GM19463 (cell line): ENCODE measurements around the gene GAL3ST2.
"Not testable (repeated sequence)": the region's sequence is repeated elsewhere in the genome, so short reads cannot be mapped to it uniquely, and the experiment has no call there.

Experiments
- ATAC-seq: cut with Tn5 transposase; IDR thresholded peaks from one replicate; pipeline ENCODE4 v1.9.1; 2021; ENCODE audit warnings: mild to moderate bottlenecking, moderate library complexity; ENCODE audit not compliant: unreplicated experiment

The GAL3ST2 gene

DNA sequence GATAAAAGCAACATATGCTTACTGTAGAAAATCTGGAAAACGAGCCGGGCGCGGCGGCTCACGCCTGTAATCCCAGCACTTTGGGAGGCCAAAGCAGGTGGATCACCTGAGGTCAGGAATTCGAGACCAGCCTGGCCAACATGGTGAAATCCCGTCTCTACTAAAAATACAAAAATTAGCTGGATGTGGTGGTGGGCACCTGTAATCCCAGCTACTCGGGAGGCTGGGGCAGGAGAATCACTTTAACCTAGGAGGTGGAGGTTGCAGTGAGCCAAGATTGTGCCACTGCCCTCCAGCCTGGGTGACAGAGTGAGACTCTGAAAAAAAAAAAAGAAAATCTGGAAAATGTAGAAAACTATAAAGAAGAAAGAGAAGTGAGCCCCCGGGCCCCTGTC is 41.2 kb downstream of the GAL3ST2 start:
- ATAC-seq, result not testable (repeated sequence)

- no peak for ATAC-seq
These were observed 41.8 kb downstream of the GAL3ST2 start for GRCh38 chr2:241818229-241818942.

- no peak for ATAC-seq
These were observed 42.3 kb downstream of the GAL3ST2 start for GRCh38 chr2:241818943-241819270.

DNA sequence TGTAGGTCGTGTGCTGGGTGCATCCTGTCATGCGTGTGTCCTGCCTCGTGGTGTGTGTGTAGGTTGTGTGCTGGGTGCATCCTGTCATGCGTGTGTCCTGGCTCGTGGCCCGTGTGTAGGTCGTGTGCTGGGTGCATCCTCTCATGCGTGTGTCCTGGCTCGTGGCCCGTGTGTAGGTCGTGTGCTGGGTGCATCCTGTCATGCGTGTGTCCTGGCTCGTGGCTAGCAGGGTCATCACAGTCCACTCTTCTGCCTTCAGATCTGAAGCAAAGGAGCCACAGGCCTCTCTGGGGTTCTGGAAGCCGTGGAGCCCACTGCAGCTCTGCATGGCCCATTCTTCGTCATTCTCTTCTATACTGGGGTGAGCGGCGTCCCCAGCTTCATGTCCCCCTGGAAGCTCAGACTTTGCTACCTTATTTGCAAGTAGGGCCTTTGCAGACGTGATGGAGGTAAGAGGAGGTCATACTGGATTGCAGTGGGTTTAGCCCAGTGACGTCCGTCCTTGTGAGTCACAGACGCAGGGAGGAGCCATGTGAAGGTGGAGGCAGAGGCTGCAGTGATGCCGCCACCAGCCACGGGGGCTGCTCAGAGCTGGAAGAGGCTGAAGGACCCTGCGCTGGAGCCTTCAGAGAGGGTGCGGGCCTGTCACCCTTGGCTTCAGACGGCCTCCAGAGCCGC is 43.5 kb downstream of the GAL3ST2 start:
- not testable (repeated sequence) for ATAC-seq

DNA sequence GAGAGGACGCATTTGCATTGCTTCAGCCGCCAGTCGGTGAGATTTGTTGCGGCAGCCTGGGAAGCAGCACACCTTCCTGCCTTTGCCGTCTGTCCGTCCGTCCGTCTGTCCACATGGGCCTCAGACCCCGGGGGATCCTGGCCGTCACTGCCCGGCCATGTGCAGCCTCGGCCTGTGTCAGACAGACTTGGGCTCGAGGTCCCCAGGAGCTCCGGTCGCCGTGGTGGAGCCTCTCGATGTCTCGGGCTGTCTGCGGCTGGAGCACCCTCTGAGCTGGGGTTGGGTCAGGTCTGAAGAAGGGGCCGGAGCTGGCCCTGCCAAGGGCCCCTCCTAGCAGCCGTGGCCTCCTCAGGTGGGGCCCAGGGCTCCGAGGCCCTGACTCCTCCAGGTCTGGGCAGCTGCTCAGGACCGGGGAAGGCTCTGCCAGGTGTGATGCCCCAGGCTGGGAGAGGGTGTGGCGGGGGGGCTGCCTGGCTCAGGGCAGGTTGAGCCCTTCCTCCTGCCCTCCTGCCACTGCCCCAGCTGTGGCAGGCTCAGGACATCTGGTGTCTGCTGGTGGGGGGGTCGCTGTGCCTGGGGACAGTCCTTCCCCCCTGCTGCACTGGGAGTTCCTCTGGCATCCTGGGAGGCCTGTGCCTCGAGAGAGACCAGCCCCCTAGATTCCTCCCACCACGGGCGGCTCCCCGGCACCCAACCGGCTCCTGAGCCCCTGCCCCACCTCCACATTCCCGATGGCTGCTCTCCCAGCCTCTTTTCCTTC is 44.2 kb downstream of the GAL3ST2 start:
- ATAC-seq, result no peak

- no peak for ATAC-seq
These were observed 45.0 kb downstream of the GAL3ST2 start for GRCh38 chr2:241821460-241822263.

DNA sequence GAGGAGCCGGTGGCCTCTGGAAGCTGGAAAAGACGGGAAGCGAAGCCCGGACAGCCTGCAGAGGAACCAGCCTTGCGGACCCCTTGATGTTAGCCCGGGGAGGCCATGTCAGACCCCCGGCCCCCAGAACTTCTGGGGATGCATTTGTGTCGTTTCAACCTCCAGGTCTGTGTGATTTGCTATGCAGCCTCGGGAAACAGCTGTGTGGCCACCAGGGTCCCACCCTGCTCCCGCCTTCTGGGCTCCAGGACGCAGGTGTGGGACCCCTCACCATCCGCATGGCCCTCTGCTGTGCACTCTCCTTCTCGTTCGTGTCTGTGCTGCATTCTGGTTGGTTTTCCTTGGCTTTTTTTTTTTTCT is 45.6 kb downstream of the GAL3ST2 start:
- ATAC-seq, result no peak

GRCh38 chr2:241823531-241824437 is 47.2 kb downstream of the GAL3ST2 start:
- not testable (repeated sequence) for ATAC-seq

- no peak for ATAC-seq
These were observed 50.8 kb downstream of the GAL3ST2 start for GRCh38 chr2:241827394-241827793.

DNA sequence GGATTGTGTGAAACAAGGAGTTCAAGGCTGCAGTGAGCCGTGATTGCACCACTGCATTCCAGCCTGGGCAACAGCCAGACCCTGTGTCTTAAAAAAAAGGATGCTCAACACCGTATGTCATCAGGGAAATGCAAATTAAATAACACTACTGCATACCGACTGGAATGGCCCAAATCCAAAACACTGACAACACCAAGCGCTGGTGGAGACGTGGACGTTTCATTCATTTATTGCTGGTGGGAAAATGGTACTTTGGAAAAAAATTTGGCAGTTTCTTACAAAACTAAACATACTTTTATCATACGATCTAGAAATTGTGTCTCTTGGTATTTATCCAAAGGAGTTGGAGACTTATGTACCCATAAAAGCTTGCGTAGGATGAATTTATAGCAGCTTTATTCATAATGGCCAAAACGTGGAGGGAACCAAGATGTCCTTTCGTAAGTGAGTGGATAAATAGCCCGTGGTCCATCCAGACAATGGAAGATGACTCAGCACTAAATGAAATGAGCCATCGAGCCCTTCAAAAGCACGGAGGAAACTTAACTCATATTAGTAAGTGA is 56.6 kb downstream of the GAL3ST2 start:
- no peak for ATAC-seq

- ATAC-seq, result not testable (repeated sequence)
These were observed 57.3 kb downstream of the GAL3ST2 start for GRCh38 chr2:241833756-241834526.

DNA sequence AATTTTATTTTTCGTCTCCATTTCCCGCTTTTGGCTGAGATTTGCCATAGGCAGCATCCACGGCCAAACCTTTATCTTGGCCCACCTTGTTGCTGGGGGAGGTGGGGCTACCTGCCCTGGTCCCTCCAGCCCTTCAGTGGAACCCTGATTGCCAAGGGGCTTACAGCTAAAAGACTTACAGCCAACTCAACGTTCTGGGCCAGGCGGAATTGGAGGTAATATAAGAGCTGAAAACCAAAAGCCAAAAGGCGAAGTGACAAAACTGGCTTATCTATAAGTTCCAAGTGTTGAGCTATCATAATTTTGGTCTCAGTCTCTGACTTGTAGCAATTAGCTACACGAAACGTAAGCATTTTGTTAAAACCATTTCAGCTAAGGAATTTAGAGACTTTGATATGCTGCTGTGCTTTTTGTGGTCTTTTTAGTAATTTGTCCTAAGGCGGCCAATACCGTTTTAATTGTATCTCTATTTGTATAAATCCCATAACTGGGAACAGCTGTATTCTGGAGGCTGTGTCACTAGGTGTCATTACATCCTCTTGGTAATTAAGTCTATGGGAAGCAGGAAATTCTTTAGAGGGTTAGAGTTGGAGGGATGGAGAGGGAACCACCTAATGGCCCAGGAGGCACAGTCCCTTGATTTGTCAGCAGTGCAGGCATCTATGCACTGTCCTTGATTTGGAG is 58.0 kb downstream of the GAL3ST2 start:
- ATAC-seq, result no peak

GRCh38 chr2:241835611-241836010 is 59.0 kb downstream of the GAL3ST2 start:
- no peak for ATAC-seq

GRCh38 chr2:241836292-241836691 is 59.7 kb downstream of the GAL3ST2 start:
- ATAC-seq, result no peak

GRCh38 chr2:241837197-241837965 is 60.8 kb downstream of the GAL3ST2 start:
- ATAC-seq, result no peak

- no peak for ATAC-seq
These were observed 64.8 kb downstream of the GAL3ST2 start for GRCh38 chr2:241841181-241842066.

DNA sequence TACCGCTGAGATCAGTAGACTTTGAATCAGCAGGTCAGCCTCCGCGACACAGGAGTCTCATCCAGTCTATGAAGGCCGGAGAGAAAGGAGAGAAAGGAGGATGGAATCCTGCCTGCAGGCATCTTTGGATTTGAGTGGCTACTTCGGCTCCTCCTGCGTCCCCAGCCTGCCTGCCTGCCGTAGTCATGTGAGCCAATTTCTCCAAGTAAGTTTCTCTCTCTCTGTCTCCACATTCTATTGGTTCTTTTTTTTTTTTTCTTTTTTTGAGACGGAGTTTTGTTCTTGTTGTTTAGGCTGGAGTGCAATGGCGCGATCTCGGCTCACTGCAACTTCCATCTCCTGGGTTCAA is 65.4 kb downstream of the GAL3ST2 start:
- no peak for ATAC-seq
